K562 (cell line): ENCODE data around the gene ITPK1. TPM values are rescaled to one million over a fixed set of nuclear protein-coding genes. Genes with fewer than 3 reads are reported as not detected.

Experiments
- ATAC-seq: fragments of 200-7000 bp; cut with Tn5 transposase; 3 replicates; pipeline ENCODE4 v1.9.1; 2020; ENCODE audit warnings: moderate library complexity
- BruUV-seq: library from RNA; stranded (reverse); fragments of 400-500 nt; replicated peaks from 2 replicates; lab custom pipeline; 2021; lab: Mats Ljungman, UMichigan
- CTCF ChIA-PET: fragments of 300-600 bp; formaldehyde crosslinking; extraction: SDS; loops from one replicate; lab custom pipeline; 2021; ENCODE audit warnings: low intra/inter-chr PET ratio; lab: Yijun Ruan, JAX
- POLR2A ChIA-PET: fragments of 300-600, 350-650 bp; sonication (Branson Sonifier 250); formaldehyde crosslinking; extraction: SDS; loops from one replicate; lab custom pipeline; 2021; ENCODE audit warnings: antibody characterized with exemption, inconsistent platforms; lab: Yijun Ruan, JAX
- DNase-seq, 4 experiments: peaks; one replicate each; pipeline versions ENCODE4 v3.0.0 to v3.0.0-alpha.2; 2011 to 2018; ENCODE audit warnings: low spot score in 3 of 4, mixed read lengths in 3 of 4; ENCODE audit errors: extremely low read depth in 1 of 4
- FAIRE-seq: peaks from 2 replicates; lab custom pipeline; 2011; peaks lifted over from hg19 to GRCh38; lab: Jason Lieb, UNC
- H2AFZ ChIP-seq: 2 replicates; pipeline ENCODE4 v1.6.0; 2011; ENCODE audit warnings: low read depth, low read length, control low read depth, inconsistent platforms
- H3K27ac ChIP-seq: fragments of 200-600 bp; 3 replicates; pipeline ENCODE4 v1.8.0; 2011; ENCODE audit warnings: low read depth, mild to moderate bottlenecking, control low read depth, inconsistent platforms, low read length, moderate library complexity, mixed read lengths; ENCODE audit errors: extremely low read depth
- H3K27me3 ChIP-seq, 2 experiments: fragments of 300-600 bp in 1 of 2; 2 replicates in 1 of 2; 3 replicates in 1 of 2; pipeline versions ENCODE4 v1.6.0 to v1.8.0; 2011; ENCODE audit warnings: inconsistent platforms in 2 of 2, low read length in 2 of 2, mild to moderate bottlenecking in 1 of 2, mixed read lengths in 1 of 2, moderate library complexity in 1 of 2; ENCODE audit not compliant: control insufficient read depth in 2 of 2, insufficient read depth in 2 of 2
- H3K36me3 ChIP-seq: fragments of 300-600 bp; 3 replicates; pipeline ENCODE4 v1.8.0; 2011; ENCODE audit warnings: mild to moderate bottlenecking, low read length, inconsistent platforms; ENCODE audit not compliant: control insufficient read depth, insufficient read depth
- H3K4me1 ChIP-seq, 2 experiments: fragments of 200-600 bp in 1 of 2; replicated peaks in 1 of 2; 2 replicates in 1 of 2; 3 replicates in 1 of 2; pipeline versions ENCODE4 v1.5.1 to v1.8.0; 2011; ENCODE audit warnings: inconsistent platforms in 2 of 2, low read length in 2 of 2, mild to moderate bottlenecking in 1 of 2, mixed read lengths in 1 of 2, moderate library complexity in 1 of 2; ENCODE audit not compliant: control insufficient read depth in 2 of 2, insufficient read depth in 2 of 2
- H3K4me2 ChIP-seq: 2 replicates; pipeline ENCODE4 v1.6.1; 2011; ENCODE audit warnings: low read length, control low read depth, inconsistent platforms, mixed read lengths; ENCODE audit not compliant: insufficient read depth
- H3K4me3 ChIP-seq: fragments of 200-600 bp; sonication (generic), shearing (Covaris generic); 2 replicates; pipeline ENCODE4 v1.5.1; 2016; ENCODE audit warnings: control low read depth, inconsistent platforms
- H3K79me2 ChIP-seq: fragments of 200-600 bp; 3 replicates; pipeline ENCODE4 v1.8.0; 2011; ENCODE audit warnings: low read length, inconsistent platforms; ENCODE audit not compliant: control insufficient read depth, insufficient read depth
- H3K9ac ChIP-seq, 2 experiments: 2 replicates each; pipeline versions ENCODE4 v1.6.0 to v1.6.1; 2011; ENCODE audit warnings: low read depth in 2 of 2, low read length in 2 of 2, control low read depth in 1 of 2, inconsistent platforms in 1 of 2, mild to moderate bottlenecking in 1 of 2, mixed read lengths in 1 of 2; ENCODE audit not compliant: insufficient read depth in 1 of 2
- H3K9me1 ChIP-seq: one replicate; pipeline ENCODE4 v1.6.0; 2011; ENCODE audit warnings: inconsistent platforms, mild to moderate bottlenecking, low read length, moderate library complexity; ENCODE audit not compliant: control insufficient read depth, insufficient read depth
- H3K9me3 ChIP-seq: replicated peaks from 2 replicates; pipeline ENCODE4 v1.5.1; 2011; ENCODE audit warnings: low read depth, low read length, inconsistent platforms; ENCODE audit not compliant: control insufficient read depth, insufficient read depth
- H4K20me1 ChIP-seq: replicated peaks from 2 replicates; pipeline ENCODE4 v1.6.1; 2011; ENCODE audit warnings: low read length, inconsistent platforms, mixed read lengths; ENCODE audit not compliant: control insufficient read depth, insufficient read depth
- ESRRA ChIP-seq: fragments of 450-650 bp; IDR thresholded peaks from 2 replicates; pipeline ENCODE4 v1.6.1; 2014; ENCODE audit warnings: low read depth, mild to moderate bottlenecking, moderate library complexity, borderline replicate concordance
- SRSF1 ChIP-seq: fragments of 200-400 bp; formaldehyde crosslinking; IDR thresholded peaks from 2 replicates; pipeline ENCODE4 v1.6.1; 2017; ENCODE audit warnings: mild to moderate bottlenecking, low read depth, low read length, moderate library complexity
- ZMIZ1 ChIP-seq, 2 experiments: fragments of 150-350 bp in 1 of 2; IDR thresholded peaks; 2 replicates each; pipeline ENCODE4 v1.6.1; 2012 to 2016; ENCODE audit warnings: low read depth in 2 of 2, low read length in 2 of 2, mild to moderate bottlenecking in 1 of 2, moderate library complexity in 1 of 2
- WGBS: fragments of 100-300 bp; shearing (Covaris generic); methylation state at CpG from one replicate; pipeline ENCODE4 v1.1.6; 2016; ENCODE audit warnings: low coverage, mixed read lengths; ENCODE audit not compliant: insufficient coverage; ENCODE audit errors: missing lambda C conversion rate; 5-methylcytosine and 5-hydroxymethylcytosine counted together
- in situ Hi-C: fragments of 300-500 bp; cut with MboI; formaldehyde crosslinking; loops from 4 replicates; pipeline ENCODE4 v1.15.0; 2018; ENCODE audit warnings: inconsistent platforms, mixed read lengths
- intact Hi-C: fragments of 100-400 bp; cut with micrococcal nuclease; formaldehyde crosslinking; loops from 2 replicates; pipeline ENCODE4 v1.14.2; 2022
- polyA plus RNA-seq, 8 experiments: library from polyadenylated mRNA; depleted of rRNA in 4 of 8; stranded (reverse) in 5 of 8; unstranded in 3 of 8; fragments of >200 nt; fragmentation: Nextera tagmentation in 2 of 8; fragmentation: Illumina TruSeq in 1 of 8; extraction: Ambion mirVana in 2 of 8; extraction: Trizol in 1 of 8; gene quantifications; 2 replicates each; pipeline versions ENCODE4 v1.2.1 to v1.2.3, GENCODE V29; 2011 to 2014; ENCODE audit warnings: inconsistent platforms in 1 of 8, missing spikeins in 1 of 8
- total RNA-seq, 7 experiments: library from RNA; depleted of rRNA in 6 of 7; stranded (reverse); fragments of >200 nt in 6 of 7; fragmentation: Illumina TruSeq in 2 of 7; extraction: Trizol in 2 of 7; gene quantifications; 2 replicates each; pipeline versions ENCODE4 v1.2.1 to v1.2.3, GENCODE V29; 2011 to 2021; ENCODE audit warnings: low replicate concordance in 1 of 7
- TF ChIP-seq, protein P1 (sequence below): IDR thresholded peaks from 3 replicates; pipeline ENCODE4 v1.6.1; 2011; ENCODE audit warnings: borderline replicate concordance, mild to moderate bottlenecking; ENCODE audit not compliant: insufficient read length, insufficient read depth

The ITPK1 gene
- total and polyA plus RNA-seq, 9 of the 15 experiments (the other 6 are each of a cell fraction or from before 2014, with no cell fraction given) = 1.2 to 39.2 (median 23.0) TPM

DNA sequence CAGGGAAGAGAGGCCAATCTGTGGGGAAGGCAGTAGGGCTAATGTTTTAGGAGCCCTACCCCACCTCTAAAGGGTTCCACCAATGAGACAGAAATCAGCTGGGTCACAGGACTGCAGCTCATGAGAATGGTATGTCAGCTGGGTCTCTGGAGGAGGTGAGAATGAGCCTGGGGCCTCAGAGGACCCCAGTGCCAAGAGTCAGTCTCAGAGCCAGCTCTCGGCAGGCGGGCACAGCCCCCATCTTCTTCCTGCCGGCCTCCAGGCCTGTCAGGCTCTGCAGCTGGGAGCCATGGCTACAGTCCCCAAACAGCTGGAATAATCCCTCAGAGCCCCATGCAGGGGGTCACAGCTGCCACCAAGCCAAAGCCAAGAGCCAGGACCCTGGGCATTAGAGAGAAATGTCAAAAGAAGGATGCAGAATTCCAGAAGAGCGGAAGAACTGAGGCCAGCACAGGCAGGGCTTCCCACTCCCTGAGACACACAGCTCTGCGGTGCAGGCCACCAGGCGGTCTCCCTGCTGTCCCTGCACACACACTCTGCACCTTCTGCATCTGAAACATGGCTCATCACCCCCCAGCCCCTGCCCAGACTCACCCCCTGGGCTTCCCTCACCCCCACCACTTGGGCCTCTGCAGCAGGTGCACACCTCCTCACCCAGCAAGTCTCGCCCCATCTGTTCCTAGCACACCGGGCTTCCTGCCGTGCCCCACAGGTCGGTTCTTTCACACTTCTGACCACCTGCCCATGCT lies 26.0 kb downstream of the ITPK1 start (continued):
- TF ChIP-seq ZMIZ1 (IDR thresholded peaks at IDR 0.05; ENCODE audit: low read depth in 2 of 2, low read length in 2 of 2) = no peak
- TF ChIP-seq, protein P1, sequence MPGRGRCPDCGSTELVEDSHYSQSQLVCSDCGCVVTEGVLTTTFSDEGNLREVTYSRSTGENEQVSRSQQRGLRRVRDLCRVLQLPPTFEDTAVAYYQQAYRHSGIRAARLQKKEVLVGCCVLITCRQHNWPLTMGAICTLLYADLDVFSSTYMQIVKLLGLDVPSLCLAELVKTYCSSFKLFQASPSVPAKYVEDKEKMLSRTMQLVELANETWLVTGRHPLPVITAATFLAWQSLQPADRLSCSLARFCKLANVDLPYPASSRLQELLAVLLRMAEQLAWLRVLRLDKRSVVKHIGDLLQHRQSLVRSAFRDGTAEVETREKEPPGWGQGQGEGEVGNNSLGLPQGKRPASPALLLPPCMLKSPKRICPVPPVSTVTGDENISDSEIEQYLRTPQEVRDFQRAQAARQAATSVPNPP = no peak

GRCh38 chr14:93086441-93087055 lies 29.2 kb downstream of the ITPK1 start:
- no peak for DNase-seq
- no TSS peak for BruUV-seq
- POLR2A ChIA-PET = interaction anchor here (1.0 kb wide), 1 partner anchor 10 kb away, joined by 3 read pairs; no protein-coding TSS in a partner anchor

More at GRCh38 chr14:93086441-93087055, 29.2 kb downstream of the ITPK1 start:
- CTCF ChIA-PET = no interaction called here
- Histone ChIP-seq H3K9ac (peak overlapping the region in 1 of 2 experiments; percentile 35; a peak in 2 of 4 replicates), H3K4me3 (no peak overlapping the region), H3K9me1 (no peaks in the 10 kb centered on the region), H3K79me2 (no peaks in the 10 kb centered on the region), H3K36me3 (no peaks in the 10 kb centered on the region), H3K4me1 (peaks cover 3 to 16% of the 10 kb centered on the region in 2 experiments; a peak in 2 of 5 replicates), H3K4me2 (no peak overlapping the region), H2AFZ (no peak overlapping the region), H3K27me3 (no peaks in the 10 kb centered on the region), H3K9me3 (no peaks in the 10 kb centered on the region), H4K20me1 (no peaks in the 10 kb centered on the region; the same call in 1 of the 2 replicates), H3K27ac (no peak overlapping the region)
- FAIRE-seq (no peak), ATAC-seq (no peak)
- 57% methylated on average over 6 of the region's 8 CpGs for WGBS
- intact Hi-C loops (no loop called here), in situ Hi-C loops (no loop called here)
- peak; percentile 40; the same call in 1 of the 2 replicates for TF ChIP-seq ESRRA
- TF ChIP-seq SRSF1 = no peak
